Osteocyte (in vitro differentiated cells): Measurements from ENCODE around the gene EIF4G3. TPM values are rescaled to one million over a fixed set of nuclear protein-coding genes. Genes with fewer than 3 reads are reported as not detected.

Source experiments
- DNase-seq: peaks from one replicate; pipeline ENCODE4 v3.0.0; 2021; ENCODE audit warnings: mixed read lengths; ENCODE audit not compliant: unreplicated experiment; ENCODE audit errors: extremely low spot score
- H3K27ac Mint-ChIP-seq: one replicate; pipeline ENCODE4 v1.8.0; 2021; ENCODE audit warnings: mild to moderate bottlenecking, mixed read lengths; ENCODE audit not compliant: unreplicated experiment
- H3K27me3 Mint-ChIP-seq: one replicate; pipeline ENCODE4 v1.8.0; 2021; ENCODE audit warnings: mixed read lengths; ENCODE audit not compliant: unreplicated experiment
- H3K36me3 Mint-ChIP-seq: one replicate; pipeline ENCODE4 v1.8.0; 2021; ENCODE audit warnings: mixed read lengths; ENCODE audit not compliant: unreplicated experiment
- H3K4me1 Mint-ChIP-seq: one replicate; pipeline ENCODE4 v1.8.0; 2021; ENCODE audit warnings: mixed read lengths; ENCODE audit not compliant: unreplicated experiment
- H3K4me3 Mint-ChIP-seq: one replicate; pipeline ENCODE4 v1.8.0; 2021; ENCODE audit warnings: mild to moderate bottlenecking, moderate library complexity, mixed read lengths; ENCODE audit not compliant: unreplicated experiment
- H3K9me3 Mint-ChIP-seq: one replicate; pipeline ENCODE4 v1.8.0; 2021; ENCODE audit warnings: mixed read lengths; ENCODE audit not compliant: unreplicated experiment
- total RNA-seq: library from RNA; stranded (reverse); gene quantifications from 2 replicates; pipeline ENCODE4 v1.2.1, GENCODE V29; 2021
- TF ChIP-seq, protein P1 (sequence below): fragments of 200-600 bp; sonication (generic); IDR thresholded peaks from 2 replicates; pipeline ENCODE4 v1.5.0; 2021; ENCODE audit warnings: antibody characterized with exemption, mild to moderate bottlenecking, moderate library complexity

The EIF4G3 gene
- total RNA-seq, 1 donor from 2014 or later = 81.9 TPM

DNA sequence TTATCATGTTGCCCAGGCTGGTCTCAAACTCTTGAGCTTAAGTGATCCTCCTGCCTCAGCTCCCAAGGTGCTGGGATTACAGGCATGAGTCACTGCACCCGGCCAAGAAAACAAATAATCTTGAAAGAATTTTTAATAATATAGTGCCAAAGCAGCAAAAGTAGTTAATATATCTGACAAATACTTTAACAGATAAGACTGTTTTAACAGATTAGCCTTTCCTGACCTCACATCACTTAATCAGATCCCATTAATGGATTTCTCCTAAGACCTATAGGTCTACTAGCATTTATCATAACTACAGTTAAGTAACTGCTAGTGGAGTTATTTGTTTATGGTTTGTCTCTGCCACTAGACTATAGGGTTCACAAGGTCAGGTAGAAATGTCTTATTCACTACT is 328.5 kb downstream of the EIF4G3 start:
- Mint-ChIP-seq H3K27ac (no peak overlapping the region), H3K36me3 (peaks cover 55% of the 10 kb centered on the region)

GRCh38 chr1:20847611-20848080 is 329.1 kb downstream of the EIF4G3 start:
- Mint-ChIP-seq H3K36me3 (peaks cover 52% of the 10 kb centered on the region), H3K4me3 (no peak overlapping the region)
- no peak for DNase-seq

More for the DNA sequence above, 328.5 kb downstream of the EIF4G3 start:
- H3K4me1 Mint-ChIP-seq = peaks cover 11% of the 10 kb centered on the region
- H3K9me3 Mint-ChIP-seq = no peaks in the 10 kb centered on the region
- no peak for DNase-seq
- no peaks in the 10 kb centered on the region for H3K27me3 Mint-ChIP-seq
- H3K4me3 Mint-ChIP-seq = no peak overlapping the region
- TF ChIP-seq, protein P1, sequence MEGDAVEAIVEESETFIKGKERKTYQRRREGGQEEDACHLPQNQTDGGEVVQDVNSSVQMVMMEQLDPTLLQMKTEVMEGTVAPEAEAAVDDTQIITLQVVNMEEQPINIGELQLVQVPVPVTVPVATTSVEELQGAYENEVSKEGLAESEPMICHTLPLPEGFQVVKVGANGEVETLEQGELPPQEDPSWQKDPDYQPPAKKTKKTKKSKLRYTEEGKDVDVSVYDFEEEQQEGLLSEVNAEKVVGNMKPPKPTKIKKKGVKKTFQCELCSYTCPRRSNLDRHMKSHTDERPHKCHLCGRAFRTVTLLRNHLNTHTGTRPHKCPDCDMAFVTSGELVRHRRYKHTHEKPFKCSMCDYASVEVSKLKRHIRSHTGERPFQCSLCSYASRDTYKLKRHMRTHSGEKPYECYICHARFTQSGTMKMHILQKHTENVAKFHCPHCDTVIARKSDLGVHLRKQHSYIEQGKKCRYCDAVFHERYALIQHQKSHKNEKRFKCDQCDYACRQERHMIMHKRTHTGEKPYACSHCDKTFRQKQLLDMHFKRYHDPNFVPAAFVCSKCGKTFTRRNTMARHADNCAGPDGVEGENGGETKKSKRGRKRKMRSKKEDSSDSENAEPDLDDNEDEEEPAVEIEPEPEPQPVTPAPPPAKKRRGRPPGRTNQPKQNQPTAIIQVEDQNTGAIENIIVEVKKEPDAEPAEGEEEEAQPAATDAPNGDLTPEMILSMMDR = no peak

GRCh38 chr1:20846461-20847374 is 330.0 kb downstream of the EIF4G3 start:
- DNase-seq = no peak
- H3K36me3 Mint-ChIP-seq = peaks cover 48% of the 10 kb centered on the region
- H3K27ac Mint-ChIP-seq = no peak overlapping the region
- TF ChIP-seq, protein P1 = no peak
- H3K4me3 Mint-ChIP-seq = no peak overlapping the region
- H3K27me3 Mint-ChIP-seq = no peaks in the 10 kb centered on the region
- H3K4me1 Mint-ChIP-seq = peaks cover 11% of the 10 kb centered on the region
- no peaks in the 10 kb centered on the region for H3K9me3 Mint-ChIP-seq

More at GRCh38 chr1:20847611-20848080, 329.1 kb downstream of the EIF4G3 start:
- TF ChIP-seq, protein P1 = no peak
- Mint-ChIP-seq H3K27me3 (no peaks in the 10 kb centered on the region), H3K9me3 (no peaks in the 10 kb centered on the region), H3K27ac (no peak overlapping the region), H3K4me1 (peaks cover 11% of the 10 kb centered on the region)

- Mint-ChIP-seq H3K4me1 (no peaks in the 10 kb centered on the region), H3K27ac (no peak overlapping the region), H3K9me3 (no peaks in the 10 kb centered on the region), H3K27me3 (no peaks in the 10 kb centered on the region), H3K4me3 (no peak overlapping the region), H3K36me3 (peaks cover 33% of the 10 kb centered on the region)
- no peak for DNase-seq
- TF ChIP-seq, protein P1 = no peak
These were observed 336.0 kb downstream of the EIF4G3 start for GRCh38 chr1:20840731-20841130.

DNA sequence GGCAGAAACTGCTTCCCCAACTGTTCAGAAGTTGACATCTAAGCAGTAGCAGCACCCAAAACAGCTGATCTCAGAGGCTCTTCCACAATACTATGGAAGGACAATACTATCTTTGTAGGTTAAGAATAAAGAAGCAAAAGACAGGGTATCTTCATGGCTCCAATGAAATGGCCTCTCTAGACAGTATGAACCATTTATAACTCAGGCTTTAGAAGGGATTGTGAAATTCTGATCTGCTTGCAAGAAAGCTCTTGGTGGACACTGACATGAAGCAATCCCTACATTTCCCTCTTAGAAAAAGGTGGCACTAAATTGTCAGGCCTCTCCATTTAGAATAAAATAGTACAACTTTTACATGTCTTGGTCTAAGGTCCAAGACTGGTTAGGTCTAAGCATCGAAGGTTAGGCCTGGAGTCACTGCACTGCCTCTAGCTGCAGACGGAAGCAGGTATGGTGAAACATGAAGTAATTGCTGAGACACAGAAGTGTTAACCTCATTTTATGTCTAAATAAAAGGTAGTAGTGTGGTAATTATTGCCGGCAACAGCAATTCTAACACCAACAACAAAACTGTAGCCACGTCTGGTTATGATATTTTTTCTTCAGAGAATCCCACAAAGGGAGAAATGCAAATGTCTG is 339.0 kb downstream of the EIF4G3 start:
- Mint-ChIP-seq H3K9me3 (no peaks in the 10 kb centered on the region), H3K27ac (no peak overlapping the region), H3K4me3 (no peak overlapping the region), H3K4me1 (peaks cover 13% of the 10 kb centered on the region), H3K27me3 (no peaks in the 10 kb centered on the region), H3K36me3 (peaks cover 34% of the 10 kb centered on the region)
- no peak for DNase-seq
- TF ChIP-seq, protein P1 = no peak
